GM19395 (cell line): Measurements from ENCODE around the gene C9orf50.

Experiments used
- ATAC-seq: cut with Tn5 transposase; IDR thresholded peaks from one replicate; pipeline ENCODE4 v1.9.1; 2021; ENCODE audit warnings: mild to moderate bottlenecking, moderate library complexity; ENCODE audit not compliant: unreplicated experiment

C9orf50 gene

DNA sequence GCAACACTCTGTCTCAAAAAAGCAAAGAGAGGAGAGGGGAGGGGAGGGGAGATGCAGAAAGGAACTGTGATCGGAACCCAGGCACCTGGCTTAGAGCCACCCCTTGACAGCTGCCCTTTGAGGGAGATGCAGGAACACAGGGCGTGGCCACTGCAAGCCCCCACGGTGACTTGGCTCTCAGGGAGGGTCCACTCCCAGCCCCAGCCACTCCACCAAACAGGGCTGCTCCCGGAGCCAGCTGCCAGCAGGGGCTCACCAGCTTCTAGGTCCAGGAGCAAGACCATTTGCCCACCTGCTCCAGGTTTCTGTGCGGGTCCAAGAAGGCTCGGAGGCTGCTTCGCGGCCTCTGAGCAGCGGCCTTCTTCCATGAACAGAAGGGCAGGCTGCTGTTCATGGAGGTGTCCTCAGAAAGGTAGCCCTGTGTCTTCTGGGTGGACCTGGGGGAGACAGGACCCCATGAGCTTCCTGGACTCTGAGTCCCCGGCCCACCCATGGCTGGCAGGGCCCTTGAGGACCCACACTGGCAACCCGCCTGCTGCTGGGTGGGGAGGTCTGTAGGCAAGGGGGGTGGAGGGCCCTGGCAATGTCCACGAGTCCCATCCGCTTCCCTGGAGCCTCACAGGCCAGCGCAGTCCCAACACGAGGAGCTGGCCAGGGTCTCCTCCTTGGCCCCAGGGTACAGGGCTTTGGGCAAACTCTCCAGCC is 7.9 kb downstream of the C9orf50 start:
- no peak for ATAC-seq

DNA sequence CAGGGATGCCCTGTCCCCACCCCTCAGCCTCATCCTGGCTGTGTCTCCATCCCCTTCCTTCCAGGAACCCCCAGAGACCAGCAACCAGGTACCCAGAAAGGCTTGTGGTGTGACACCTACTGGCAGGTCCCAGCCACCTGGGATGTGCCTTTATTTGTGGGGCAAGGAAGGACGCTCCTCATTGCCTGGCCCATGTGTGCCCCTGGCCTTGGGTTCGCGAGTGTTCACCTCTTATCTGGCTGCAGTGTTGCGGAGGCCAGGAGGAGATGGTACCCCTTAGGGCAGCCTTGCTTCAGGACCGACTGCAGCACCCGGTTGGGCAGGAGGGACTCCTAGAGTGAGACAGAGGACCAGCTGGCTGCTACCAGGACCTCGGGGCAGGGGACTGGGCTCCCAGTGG is 8.8 kb downstream of the C9orf50 start:
- no peak for ATAC-seq

- ATAC-seq: no peak
These were observed 9.5 kb downstream of the C9orf50 start for GRCh38 chr9:129611307-129611800.

DNA sequence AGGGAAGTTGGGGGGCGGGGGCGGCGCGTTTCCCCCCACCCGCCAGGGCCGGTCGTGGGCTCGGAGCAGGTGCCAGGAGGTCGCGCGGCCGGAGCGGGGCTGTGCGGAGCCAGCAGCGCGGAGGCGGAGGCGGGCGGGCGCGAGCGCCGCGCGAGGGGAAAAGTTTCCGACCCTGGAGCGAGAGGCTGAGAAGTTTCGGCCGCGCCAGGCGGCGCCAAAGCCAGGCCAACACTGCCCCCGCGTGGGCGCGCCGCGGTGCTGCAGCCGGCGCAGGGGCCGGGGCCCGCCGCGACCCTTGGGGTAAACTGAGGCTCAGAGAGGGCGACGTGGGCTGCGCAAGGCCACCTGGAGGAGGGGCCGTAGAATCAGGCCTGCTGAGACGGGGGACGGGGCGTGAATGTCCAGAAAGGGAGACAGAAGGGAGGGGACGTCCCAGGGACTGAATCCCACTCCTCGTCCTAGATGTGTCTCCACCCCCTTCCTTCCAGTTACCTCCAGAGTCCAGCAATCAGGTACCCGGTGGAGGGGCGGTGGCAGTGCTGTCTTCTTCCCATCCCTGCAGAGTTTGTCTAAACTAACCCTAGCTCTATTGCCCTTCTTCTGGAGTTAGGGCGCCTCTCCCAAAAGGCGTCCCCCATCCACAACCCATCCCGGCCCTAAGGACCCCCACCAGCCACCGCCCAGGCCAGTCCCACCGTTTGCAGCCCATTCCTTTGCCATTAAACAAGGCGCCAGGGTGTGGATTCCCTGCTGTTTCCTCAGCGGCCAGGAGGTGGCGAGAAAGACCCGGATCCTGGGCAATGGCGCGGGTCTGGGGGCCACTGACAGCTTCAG is 10.2 kb downstream of the C9orf50 start:
- no peak for ATAC-seq

- no peak for ATAC-seq
These were observed 10.8 kb downstream of the C9orf50 start for GRCh38 chr9:129610213-129610472.

GRCh38 chr9:129609486-129610212 is 11.3 kb downstream of the C9orf50 start:
- no peak for ATAC-seq

- ATAC-seq: no peak
These were observed 12.1 kb downstream of the C9orf50 start for GRCh38 chr9:129608561-129609481.

GRCh38 chr9:129607027-129607387 is 13.9 kb downstream of the C9orf50 start:
- no peak for ATAC-seq

DNA sequence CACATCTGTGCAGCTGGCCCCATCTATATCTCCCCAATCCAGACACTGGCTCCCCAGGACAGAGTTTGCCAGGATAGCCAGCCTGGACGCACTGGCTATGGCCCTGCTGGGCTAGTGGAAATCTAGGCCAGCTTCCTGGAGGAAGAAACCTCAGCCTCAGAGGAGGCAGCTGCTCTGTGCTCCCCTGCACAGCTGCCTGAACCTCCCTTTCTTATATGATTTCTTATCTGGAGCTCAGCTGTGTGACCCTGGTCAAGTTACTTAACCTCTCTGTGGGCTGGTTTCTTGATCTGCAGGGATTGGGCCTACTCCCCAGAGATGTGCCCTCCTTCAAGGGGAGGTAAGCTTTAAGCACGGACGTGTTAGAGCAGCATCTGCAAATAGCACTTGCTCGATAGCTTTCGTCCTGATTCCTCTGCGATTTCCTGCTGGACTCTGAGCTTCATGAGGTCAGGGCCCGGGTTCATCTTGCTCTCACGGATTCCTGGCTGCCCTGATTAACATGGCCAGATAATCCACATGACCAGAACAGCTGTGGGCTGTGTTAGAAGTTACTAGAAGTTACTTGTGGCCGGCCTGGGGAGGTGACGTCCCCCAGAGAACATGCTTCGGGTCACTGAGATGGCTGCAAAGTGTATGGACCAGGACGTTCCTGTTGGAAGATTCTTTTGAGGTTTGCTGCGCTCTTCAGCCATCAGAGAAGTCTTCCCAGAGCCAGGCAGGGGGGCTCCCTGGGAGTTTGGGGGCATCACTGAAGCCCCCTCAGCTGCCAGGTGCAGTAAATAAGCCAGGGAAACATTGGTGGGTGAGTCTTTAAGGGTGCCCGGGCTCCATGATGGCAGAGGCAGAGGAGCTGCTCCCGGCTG is 14.5 kb downstream of the C9orf50 start:
- ATAC-seq: no peak

DNA sequence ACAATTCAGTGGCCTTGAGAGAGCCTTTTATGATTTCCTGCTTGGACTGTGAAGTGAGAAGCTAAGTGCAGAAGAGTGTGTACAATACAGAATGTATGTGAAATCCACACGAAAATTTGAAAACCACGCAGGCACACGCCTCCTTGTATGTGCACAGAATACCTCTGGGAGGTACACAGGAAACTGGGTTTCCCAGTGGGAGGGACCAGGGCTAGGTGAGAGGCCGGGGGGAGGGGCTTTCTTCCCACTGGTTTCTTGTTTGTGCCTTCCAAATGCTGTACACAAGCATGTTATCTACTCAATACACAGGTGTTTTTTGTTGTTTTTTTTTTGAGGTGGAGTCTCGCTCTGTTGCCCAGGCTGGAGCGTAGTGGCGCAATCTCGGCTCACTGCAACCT is 16.1 kb downstream of the C9orf50 start:
- ATAC-seq: no peak

DNA sequence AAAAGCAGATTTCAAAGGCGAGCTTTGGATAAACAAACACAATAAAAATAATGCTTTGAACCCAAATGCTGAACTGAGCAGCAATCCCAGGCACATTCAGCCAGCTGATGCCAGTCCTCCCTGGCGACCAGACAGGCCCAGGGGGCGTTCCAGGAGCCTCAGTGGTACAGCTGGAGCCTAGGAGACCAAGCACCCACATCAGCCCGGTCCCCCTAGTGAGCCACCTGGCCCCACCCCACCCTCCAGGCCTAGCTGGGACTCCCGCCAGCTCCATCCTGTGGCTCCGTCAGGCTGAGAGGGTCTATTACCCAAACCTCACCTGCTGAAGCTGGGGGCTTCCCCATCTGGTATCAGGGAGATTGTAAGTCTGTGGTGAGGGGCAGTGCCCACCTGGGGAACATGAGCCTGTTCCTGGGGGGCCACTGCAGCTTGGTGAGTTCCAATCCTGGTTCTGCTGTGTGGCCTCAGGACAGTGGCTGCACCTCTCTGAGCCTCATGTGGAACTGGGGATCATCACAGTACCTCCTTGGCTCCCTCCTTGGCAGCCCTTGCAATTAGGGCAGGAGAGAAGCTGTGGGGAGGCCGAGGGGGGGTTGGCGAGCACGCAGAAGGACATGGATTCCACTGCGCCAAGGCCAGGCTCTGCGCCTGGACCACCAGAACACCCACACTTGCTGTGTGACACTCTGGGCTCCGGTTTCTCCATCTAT is 16.7 kb downstream of the C9orf50 start:
- ATAC-seq: no peak

DNA sequence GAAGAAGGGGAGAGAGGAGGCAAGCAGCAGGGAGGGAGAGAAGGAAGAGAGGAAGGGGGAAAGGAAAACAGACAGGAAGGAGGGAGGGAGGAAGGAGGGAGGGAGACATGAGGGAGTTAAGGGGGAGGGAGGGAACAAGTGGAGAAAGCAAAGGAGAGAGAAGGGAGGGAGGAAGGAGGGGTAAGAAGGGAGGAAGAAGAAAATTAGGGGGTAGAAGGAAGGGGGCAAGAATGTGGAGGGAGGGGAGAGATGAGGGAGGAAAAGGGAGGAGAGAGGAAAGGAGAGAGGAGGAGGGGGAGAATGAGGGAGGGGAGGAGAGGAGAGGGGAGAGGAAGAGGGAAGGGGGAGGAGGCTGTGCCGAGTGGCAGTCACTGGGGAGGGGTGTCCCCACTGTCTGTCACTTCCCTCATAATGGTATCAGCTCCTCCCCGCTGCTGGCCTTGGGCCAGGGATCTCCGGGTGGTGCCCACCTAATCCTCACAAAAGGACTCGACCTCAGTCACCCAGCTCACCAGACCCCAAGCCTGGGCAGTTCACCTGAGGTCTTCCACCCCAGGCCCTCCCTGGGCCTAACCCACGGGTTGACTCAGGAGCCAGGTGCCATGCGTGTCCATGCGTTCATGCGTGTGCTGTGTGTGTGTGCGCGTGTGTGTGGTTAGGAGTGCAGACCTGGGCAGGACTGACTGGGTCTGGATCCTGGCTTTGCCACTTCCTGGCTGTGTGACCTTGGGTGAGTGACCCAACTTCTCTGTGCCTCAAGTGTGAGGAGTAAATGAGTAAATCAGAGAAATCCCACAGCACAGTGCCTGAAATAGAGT is 18.1 kb downstream of the C9orf50 start:
- no peak for ATAC-seq

DNA sequence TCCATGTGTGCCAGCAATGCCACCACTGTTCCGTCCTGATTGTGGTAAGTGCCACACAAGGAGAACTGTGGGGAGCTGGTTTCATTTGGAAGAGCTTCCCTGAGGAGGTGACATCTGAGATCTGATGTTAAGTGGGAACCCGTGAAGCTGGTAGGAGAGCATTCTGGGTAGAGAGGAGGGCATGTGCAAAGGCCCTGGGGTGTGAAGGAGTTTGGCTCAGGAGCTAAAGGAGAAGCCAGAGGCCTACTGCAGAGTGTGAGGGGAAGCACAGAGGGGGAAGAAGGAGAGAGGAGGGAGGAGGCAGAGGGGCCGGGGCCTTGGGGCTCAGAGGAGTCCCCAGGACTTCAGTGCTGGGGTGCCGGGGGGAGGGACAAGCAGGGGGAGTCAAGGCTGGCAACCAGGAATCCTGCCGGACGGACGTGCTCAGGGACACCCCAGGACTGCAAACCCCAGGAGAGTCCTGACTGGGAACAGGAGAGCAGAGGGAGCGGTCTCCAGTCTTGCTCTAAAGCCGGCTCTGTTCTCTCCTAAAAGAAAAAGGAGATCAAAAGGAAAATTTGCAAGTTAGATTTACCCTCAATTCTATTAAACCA is 19.7 kb downstream of the C9orf50 start:
- ATAC-seq: no peak

DNA sequence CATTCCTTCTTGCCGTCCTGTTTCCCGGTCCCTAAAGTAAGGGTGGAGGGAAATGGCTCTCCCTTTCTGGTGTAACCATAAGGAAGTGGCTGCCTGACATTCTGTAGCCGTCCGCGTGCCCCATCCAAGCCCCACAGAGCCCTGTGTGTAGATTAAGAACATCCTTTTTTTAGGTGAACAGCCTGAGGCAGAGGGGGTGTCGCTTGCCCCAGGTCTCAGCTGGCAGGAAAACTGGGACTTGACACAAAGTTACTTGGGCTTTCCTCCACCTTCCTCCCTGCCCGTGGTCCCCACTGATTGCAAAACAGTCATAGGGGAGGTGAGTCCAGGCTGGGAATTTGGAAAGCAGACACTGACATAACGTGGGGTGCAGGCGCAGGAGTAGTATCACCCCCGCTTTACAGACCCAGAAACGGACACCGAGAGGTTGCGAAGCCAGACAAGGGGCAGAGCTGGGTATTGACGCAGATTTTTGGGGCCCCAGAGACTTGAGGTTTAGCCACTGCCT is 22.8 kb downstream of the C9orf50 start:
- ATAC-seq: no peak

- no peak for ATAC-seq
These were observed 23.4 kb downstream of the C9orf50 start for GRCh38 chr9:129597355-129598088.

GRCh38 chr9:129596541-129597331 is 24.2 kb downstream of the C9orf50 start:
- no peak for ATAC-seq
